ENCODE data around the gene MEDAG.

DNA sequence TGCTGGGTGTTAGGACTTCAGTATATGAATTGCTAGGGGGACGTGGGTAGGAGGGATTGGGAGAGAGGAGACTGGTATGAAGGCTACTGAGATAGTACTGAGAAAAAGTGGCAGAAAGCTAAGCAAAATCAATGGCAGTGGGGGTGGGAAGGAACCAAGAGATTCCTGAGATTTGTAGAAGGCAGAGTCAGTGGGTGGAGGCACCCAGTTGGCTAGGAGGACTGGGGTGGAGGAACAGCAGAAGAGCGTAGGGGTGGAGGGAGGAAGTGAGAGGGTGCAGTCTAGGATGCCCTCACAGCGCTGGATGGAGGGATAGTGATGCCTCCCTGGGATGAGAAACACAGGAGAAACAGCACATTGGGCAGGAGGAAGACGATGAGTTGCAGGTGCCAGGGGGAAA, 5.6 kb upstream of the MEDAG start:
- no peak for TF ChIP-seq POLR2A (IDR thresholded peaks at IDR 0.05)
- TF ChIP-seq, protein P1, sequence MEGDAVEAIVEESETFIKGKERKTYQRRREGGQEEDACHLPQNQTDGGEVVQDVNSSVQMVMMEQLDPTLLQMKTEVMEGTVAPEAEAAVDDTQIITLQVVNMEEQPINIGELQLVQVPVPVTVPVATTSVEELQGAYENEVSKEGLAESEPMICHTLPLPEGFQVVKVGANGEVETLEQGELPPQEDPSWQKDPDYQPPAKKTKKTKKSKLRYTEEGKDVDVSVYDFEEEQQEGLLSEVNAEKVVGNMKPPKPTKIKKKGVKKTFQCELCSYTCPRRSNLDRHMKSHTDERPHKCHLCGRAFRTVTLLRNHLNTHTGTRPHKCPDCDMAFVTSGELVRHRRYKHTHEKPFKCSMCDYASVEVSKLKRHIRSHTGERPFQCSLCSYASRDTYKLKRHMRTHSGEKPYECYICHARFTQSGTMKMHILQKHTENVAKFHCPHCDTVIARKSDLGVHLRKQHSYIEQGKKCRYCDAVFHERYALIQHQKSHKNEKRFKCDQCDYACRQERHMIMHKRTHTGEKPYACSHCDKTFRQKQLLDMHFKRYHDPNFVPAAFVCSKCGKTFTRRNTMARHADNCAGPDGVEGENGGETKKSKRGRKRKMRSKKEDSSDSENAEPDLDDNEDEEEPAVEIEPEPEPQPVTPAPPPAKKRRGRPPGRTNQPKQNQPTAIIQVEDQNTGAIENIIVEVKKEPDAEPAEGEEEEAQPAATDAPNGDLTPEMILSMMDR (IDR thresholded peaks at IDR 0.05), result no peak

Data from right lobe of liver (tissue), 4 donors.